WERI-Rb-1 (cell line): Measurements from ENCODE around the gene ATF7IP2.

ENCODE experiments used
- DNase-seq: peaks from one replicate; pipeline ENCODE4 v3.0.0-alpha.2; 2020
- H3K27ac ChIP-seq: fragments of 250-450 bp; sonication (Bioruptor Pico); 2 replicates; pipeline ENCODE4 v1.5.1; 2020; ENCODE audit warnings: mild to moderate bottlenecking, moderate library complexity
- H3K27me3 ChIP-seq: fragments of 250-450 bp; sonication (Bioruptor Pico); 2 replicates; pipeline ENCODE4 v1.5.1; 2021; ENCODE audit warnings: mild to moderate bottlenecking, low read depth, moderate library complexity; ENCODE audit not compliant: insufficient read depth, severe bottlenecking
- H3K36me3 ChIP-seq: fragments of 250-450 bp; sonication (Bioruptor Pico); 2 replicates; pipeline ENCODE4 v1.5.1; 2020; ENCODE audit warnings: mild to moderate bottlenecking, moderate library complexity
- H3K4me3 ChIP-seq: 2 replicates; pipeline ENCODE4 v1.5.1; 2011; ENCODE audit warnings: low read depth, mild to moderate bottlenecking, control low read depth, low read length
- H3K9me3 ChIP-seq: fragments of 250-450 bp; sonication (Bioruptor Pico); 2 replicates; pipeline ENCODE4 v1.5.1; 2021; ENCODE audit warnings: mild to moderate bottlenecking, moderate library complexity; ENCODE audit not compliant: severe bottlenecking
- CTCF ChIP-seq: IDR thresholded peaks from 2 replicates; pipeline ENCODE4 v1.5.1; 2011; ENCODE audit warnings: low read depth, mild to moderate bottlenecking, control low read depth, inconsistent platforms, low read length

The ATF7IP2 gene

GRCh38 chr16:10371592-10371991 is 14.3 kb upstream of the ATF7IP2 start:
- Histone ChIP-seq H3K27ac (no peak overlapping the region), H3K9me3 (peaks cover 2% of the 10 kb centered on the region), H3K4me3 (no peak overlapping the region), H3K36me3 (no peaks in the 10 kb centered on the region), H3K27me3 (no peaks in the 10 kb centered on the region)
- no peak for DNase-seq
- no peak for TF ChIP-seq CTCF

- TF ChIP-seq CTCF, result no peak
- Histone ChIP-seq H3K4me3 (no peak overlapping the region), H3K9me3 (peaks cover 5% of the 10 kb centered on the region), H3K36me3 (no peaks in the 10 kb centered on the region), H3K27me3 (no peaks in the 10 kb centered on the region), H3K27ac (no peak overlapping the region)
- DNase-seq, result no peak
Measured at GRCh38 chr16:10373556-10373955, 12.3 kb upstream of the ATF7IP2 start.

GRCh38 chr16:10376229-10376628 is 9.6 kb upstream of the ATF7IP2 start:
- Histone ChIP-seq H3K27ac (no peak overlapping the region), H3K9me3 (peaks cover 3% of the 10 kb centered on the region), H3K36me3 (no peaks in the 10 kb centered on the region), H3K27me3 (no peaks in the 10 kb centered on the region), H3K4me3 (no peak overlapping the region)
- TF ChIP-seq CTCF, result no peak
- no peak for DNase-seq

GRCh38 chr16:10383626-10384025 is 2.2 kb upstream of the ATF7IP2 start:
- H3K27ac ChIP-seq, result no peak overlapping the region
- no peak for DNase-seq
- peaks cover 3% of the 10 kb centered on the region for H3K9me3 ChIP-seq
- H3K4me3 ChIP-seq, result no peak overlapping the region
- H3K36me3 ChIP-seq, result no peaks in the 10 kb centered on the region
- no peaks in the 10 kb centered on the region for H3K27me3 ChIP-seq
- no peak for TF ChIP-seq CTCF

- TF ChIP-seq CTCF, result no peak
- Histone ChIP-seq H3K4me3 (no peak overlapping the region), H3K27me3 (no peaks in the 10 kb centered on the region), H3K27ac (no peak overlapping the region), H3K9me3 (peaks cover 3% of the 10 kb centered on the region), H3K36me3 (no peaks in the 10 kb centered on the region)
- DNase-seq, result no peak
Measured at GRCh38 chr16:10386517-10387100, 748 bp downstream of the ATF7IP2 start.

GRCh38 chr16:10387188-10387617 is 1.3 kb downstream of the ATF7IP2 start:
- no peaks in the 10 kb centered on the region for H3K27me3 ChIP-seq
- no peak for DNase-seq
- H3K27ac ChIP-seq, result no peak overlapping the region
- TF ChIP-seq CTCF, result no peak
- H3K36me3 ChIP-seq, result no peaks in the 10 kb centered on the region
- peaks cover 3% of the 10 kb centered on the region for H3K9me3 ChIP-seq
- H3K4me3 ChIP-seq, result no peak overlapping the region
